Fibroblast of skin of abdomen (primary cell): ENCODE measurements around the gene MAX. TPM values are rescaled to one million over a fixed set of nuclear protein-coding genes. Genes with fewer than 3 reads are reported as not detected.

Source experiments
- DNase-seq: peaks from one replicate; pipeline ENCODE4 v3.0.0-alpha.2; 2013
- polyA plus RNA-seq, 2 experiments: library from polyadenylated mRNA; unstranded; fragments of 120-200 nt; gene quantifications; one replicate each; pipeline ENCODE4 v1.2.1, GENCODE V29; 2013; ENCODE audit not compliant: insufficient read length in 2 of 2

The MAX gene, protein sequence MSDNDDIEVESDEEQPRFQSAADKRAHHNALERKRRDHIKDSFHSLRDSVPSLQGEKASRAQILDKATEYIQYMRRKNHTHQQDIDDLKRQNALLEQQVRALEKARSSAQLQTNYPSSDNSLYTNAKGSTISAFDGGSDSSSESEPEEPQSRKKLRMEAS
- 48.4 TPM for polyA plus RNA-seq (2013, experiment 1 of 2; ENCODE audit: insufficient read length)
- polyA plus RNA-seq (2013, experiment 2 of 2; ENCODE audit: insufficient read length): 49.0 TPM

DNA sequence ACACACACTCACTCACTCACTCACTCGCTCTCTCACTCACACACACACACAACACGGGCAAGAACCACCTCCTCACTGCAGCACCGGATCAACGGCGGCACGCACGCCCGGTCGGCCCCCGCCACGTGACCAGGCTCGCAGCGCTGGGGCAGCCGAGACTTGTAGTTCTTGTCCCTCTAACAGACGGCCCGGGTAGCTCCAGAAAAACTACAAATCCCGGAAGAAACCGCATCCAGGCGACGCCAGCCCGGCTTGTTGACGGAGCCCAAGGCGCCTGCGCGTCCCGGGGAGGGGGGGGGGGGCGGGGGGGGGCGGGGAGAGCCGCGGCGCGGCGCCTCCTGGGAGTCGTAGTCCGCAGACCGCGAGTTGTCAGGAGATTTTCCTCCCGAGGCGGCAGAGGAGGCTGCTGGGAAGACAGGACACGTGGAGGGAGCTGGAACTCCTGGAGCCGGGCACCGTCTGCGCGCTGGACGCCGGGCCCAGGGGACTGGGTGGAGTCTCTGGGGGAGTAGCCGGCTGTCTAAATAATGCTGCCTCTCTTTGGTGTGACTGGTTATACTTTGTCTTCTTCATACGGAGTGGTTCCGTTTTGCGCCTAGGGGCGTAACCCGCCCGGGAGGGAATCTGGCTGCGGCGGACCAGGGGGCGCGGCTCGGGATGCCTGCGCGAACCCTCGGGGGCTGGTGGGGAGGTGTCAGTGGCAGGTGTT, at the start of gene MAX:
MAX (minus strand) TSS at position 77 of the 709 bp plus-strand sequence. CDS start 178 bp downstream, outside the sequence.
- DNase-seq: peak; percentile 99

DNA sequence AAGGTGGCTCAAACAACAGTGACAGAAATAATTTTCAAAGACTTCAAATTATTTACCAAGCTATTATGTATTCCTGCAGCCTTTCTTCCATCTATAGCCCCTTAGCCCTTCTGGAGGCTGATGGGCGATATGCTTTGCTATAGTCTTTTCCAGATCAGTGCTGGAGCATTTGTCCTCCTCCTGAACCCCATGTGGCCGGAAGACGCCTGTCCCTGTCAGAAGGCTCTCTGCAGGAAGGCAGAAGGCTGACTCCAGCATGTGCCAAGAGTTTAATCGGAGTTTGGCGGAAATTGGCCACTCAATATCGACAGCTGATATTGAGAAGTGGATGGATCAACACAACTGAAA, 49.3 kb upstream of the MAX start:
- no peak for DNase-seq

DNA sequence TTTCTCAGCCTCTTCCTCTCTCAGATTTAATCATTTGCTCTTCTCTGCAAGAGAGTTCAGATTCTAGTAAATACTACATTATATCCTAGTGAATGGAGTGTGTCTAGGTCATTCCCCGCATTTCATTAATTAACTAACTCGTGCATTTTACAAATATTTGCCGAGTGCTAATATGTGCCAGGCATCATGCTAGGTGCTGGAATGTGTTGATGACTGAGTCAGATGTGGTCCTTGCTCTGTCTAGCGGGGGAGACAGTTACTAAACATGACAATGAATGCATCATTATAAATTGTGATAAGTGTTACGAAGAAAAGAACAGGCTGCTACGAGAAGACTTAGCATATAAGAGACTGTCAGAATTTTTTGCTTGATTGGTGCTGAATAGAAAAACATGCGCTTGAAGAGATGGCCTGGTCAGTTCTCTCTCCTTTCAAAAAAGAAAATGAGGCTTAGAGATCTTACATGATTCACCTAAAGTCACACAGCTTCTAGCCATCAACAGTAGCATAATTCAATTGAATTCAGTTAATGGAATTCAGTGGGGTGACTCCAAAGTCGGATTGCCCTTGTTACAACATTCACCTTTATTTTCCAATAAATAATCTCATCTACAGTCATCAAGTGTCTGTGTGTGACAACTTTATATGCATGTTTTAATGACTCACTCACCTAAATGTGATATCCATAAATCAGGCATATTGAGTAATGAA, 48.7 kb upstream of the MAX start:
- peak; percentile 15 for DNase-seq

DNA sequence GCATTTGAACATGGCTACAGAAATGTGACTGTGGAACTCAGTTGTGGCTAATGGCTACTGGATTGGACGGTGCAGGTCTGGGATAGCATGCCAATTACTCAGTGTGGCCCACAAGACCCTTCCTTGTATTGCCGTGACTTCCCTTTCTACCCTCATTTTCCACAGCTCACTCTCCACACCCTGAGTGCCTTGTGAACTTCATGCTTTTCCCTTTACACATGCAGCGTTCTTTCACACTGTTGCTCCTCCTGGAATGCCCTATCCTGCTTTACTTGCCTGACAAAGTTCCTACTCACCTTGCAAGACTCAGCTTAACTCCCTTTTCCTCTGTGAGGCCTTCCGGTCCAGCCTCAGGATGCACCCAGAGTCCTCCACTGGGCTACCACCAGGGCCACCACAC, 46.8 kb upstream of the MAX start:
- DNase-seq: no peak

DNA sequence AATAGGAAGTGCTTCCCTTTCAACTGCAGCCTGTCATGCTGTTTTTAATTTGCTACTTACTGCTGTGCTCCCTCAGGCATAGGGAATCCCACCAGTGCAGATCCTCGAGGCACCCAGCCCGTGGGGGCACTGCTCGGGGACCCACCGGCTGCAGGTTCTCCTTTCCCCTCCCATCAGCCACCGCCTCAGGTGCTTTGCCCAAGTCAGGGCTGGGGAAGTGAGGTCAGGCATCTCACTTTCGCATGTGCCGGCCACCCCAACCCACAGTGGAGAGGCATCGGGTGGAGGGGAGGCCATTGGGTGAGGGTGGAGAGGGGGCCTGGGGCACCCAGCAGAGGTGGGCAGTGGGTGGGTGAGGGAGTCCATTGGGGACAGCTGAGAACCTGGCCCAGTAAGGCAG, 41.9 kb upstream of the MAX start:
- DNase-seq: no peak

DNA sequence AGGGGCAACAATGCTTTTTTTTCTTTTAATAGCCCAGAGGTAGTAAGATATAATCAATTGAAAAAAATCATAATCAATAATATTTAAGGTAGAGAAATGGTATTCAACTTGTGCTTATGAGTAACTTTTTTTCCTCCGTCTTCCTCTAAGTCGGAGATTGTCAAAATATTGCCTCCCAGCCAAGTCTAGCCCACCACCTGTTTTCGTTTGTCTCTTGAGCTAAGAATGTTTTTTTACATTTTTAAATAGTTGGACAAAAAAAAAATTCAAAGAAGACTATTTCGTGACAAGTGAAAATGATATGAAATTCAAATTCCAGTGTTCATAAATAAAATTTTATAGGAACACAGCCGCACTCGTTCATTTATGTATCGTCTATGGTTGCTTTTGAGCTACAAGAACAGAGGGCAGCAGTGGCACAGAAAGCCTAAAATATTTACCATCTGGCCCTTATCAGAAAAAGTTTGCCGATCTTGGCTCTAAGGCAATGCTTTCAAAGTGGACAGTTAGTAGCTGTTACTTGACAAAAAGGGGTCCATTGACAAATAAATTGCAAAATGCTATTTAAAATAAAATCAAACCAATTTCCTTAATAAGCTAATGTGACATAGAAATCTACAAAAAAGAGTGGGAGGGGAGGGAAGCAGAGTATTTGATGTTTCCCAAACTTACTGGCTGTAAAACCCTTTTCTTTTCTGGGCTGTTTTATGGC, 40.8 kb upstream of the MAX start:
- DNase-seq: no peak

DNA sequence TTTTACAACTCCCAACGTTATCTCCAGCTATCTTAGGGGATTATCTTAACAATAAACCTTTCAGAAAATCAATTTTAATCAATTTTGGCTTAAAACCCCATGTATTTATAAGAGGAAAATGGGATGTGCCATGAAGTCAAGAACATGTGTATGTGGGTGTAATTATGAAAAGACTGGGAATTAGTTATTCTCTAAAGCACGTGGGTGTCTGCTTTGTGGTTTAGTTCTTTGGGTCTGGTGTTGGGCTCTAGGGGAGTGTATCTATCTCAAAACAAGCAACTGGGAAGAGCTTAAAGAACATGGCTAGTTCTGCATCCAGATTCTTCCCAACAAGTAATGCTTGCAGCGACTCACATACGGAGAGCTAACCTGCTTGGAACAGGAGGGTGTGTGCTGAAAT, 40.1 kb upstream of the MAX start:
- DNase-seq: no peak

DNA sequence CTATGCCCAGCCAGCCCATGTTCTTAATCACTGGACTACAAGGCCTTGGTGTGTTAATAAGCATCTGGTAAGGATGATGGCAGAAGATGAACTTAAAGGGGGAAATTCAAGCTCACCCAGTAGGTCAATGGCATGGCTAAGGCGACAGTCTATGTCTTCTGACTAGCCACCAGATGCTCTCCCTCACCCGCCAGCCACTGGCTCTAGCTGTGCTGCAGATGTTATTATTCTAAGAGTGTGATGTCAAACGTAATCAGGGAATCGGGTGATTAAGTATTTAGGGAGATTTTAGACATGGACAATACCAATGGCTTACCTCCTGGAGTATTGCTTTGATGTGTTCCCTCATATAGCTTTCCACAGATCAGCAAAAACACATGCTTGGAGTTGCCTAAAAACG, 39.2 kb upstream of the MAX start:
- no peak for DNase-seq

DNA sequence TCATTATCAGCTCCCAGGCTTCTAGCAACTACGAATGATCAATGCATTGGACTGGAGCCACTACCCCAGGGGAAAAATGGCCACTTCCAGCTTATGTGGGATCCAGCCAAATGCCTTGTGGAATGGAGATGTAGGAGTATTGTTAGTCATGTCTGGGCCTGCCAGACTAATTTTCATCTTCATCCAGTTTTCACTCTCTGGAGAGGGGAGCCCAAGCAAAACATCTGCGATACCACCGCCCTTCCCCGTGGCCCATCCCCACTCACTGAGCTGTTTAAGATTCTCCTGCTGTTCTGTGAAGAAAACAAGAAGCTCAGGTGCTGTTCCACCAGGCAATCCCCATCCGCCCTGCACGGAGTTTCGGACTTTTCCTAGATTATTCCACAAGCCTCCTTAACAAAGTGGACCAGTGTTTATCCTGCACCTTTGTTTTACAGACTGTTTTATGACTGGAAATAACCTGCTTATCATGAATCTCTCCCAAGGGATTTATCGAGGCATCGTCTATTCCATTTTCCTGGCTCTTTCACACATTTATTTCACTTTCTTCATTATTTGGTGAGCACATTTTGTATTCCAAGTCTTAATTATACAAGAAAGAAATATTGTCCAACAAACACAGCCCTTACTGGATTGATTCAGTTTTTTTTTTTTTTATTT, 35.5 kb upstream of the MAX start:
- no peak for DNase-seq

DNA sequence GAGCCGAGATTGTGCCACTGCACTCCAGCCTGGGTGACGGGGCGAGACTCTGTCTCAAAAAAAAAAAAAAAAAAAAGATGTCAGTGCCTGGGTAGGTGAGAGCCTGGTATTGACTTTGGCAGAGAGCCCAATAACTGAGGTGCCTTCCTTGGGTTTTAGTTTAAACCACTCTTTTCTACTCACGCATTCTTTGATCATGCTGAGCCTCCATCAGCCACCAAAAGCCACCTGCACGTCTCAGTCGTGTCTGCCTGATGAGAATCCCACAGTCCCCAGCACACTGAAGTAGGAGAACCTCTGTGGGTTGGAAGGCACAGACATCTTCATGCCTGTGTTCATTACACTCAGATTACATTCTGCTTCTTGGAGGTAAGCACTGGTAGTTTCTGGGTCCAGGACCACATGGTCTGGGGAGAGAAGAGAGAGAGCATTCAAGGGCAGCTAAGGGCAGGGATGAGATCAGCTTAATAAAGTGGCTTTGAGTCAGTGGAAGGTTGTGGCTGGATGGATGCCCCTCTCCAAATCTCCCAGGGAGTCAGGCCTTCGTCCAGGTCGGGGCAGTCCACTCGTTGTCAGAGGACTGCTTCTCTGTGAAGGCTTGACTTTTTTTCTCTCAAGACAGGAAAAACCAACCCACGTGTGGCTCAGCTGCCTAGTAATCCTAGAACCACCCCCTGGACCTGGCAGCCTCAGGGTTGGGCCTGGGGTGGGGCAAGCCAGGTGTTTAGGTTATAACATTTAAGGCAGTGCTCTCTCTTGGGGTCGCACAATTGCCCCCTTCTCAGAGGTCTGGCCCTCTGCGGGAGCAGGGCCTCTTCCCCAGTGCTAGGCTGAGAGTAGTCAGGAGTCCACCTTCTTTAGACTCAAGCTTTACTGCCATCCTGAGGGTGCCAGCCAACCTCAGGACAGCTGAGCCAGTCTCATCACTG, 32.6 kb upstream of the MAX start:
- no peak for DNase-seq

DNA sequence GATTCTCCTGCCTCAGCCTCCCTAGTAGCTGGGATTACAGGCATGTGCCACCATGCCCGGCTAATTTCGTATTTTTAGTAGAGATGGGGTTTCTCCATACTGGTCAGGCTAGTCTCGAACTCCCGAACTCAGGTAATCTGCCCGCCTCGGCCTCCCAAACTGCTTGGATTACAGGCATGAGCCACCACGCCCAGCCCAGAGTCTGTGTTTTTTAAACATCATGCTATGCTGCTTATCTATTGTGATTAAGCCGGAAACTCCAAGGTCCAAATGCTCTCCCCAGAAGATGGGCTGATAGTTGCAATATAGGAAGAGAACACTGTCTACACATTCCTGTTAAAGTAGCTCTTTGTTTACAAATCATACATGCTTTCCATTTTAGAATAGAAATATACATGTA, 30.5 kb upstream of the MAX start:
- no peak for DNase-seq

DNA sequence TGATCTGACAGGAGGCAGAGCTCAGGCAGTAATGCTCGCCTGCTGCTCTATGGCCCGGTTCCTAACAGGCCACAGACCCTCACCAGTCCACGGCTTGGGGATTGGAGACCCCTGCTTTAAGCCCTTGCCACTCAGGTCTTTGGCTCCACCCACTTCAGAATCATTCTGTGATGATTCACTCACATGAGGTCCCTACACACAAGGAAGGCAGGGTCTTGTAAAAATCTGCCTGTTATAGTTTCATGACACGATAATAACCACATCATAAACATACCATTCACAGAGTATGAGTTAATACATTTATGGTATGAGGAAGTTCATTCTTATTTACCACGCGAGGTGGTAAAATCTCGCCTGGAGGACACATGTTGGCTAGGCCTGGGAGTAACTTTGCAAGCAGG, 29.0 kb upstream of the MAX start:
- peak; percentile 87 for DNase-seq

DNA sequence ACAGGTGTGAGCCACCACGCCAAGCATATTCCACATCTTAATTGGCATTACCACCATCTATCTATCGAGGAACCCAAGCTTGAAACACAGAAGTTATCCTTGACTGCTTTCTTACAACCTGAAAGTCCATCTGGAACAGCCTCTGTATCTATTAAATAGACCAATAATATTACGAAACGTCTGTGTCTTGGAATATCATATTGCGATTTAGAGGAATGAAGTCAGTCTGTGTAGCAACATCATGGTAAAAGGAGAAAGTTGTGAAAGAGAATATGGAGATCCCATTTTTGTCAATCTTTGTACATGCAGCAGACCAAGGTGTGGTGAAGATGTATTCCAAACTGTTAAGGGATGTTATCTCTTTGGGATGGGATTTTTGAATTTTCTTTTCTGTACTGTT, 25.8 kb upstream of the MAX start:
- DNase-seq: no peak

DNA sequence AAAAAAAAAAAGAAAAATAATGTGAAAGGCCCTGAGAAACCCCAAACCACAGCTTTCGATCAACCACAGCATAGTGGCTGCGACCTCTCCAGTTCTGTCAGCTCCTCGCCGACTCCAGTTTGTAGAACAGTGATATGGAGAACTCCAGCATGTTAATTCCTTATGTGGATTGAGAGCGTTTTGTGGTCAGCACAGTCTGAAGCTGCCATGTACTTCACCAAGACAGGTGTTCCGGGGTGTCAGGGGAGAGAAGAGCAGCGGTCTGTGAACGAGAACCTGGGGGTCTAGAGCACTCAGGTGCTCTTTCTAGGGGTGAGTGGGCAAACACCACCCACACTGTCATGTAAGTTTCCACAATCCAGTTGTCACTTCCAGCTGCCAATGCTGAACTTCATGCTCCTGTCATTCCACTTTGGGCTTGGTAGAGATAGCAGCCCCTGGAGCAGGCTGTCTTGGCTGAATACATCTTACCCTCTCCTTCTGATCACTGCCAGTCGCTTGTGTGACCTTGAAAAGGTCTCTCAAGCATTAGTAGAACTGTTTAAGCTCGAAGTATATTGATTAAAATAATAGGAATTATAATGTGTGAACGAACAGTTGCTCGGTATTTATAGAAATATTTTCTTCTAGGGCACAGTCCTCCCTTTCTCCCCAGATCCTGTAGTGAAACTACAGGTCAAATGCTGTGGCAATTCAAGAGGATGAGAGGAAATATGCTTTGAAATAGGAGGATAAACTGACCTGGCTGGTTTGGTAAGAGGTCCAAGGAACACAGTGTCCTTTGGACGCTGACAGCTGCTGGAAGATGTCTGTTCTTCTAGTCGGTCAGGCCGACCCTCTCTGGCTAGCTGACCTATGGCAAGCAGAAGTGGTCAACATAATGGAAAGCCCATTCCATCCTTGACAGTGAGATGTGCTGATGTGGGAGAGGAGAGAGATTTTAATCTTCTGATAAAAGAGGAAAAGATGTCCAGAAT, 15.7 kb upstream of the MAX start:
- DNase-seq: no peak

DNA sequence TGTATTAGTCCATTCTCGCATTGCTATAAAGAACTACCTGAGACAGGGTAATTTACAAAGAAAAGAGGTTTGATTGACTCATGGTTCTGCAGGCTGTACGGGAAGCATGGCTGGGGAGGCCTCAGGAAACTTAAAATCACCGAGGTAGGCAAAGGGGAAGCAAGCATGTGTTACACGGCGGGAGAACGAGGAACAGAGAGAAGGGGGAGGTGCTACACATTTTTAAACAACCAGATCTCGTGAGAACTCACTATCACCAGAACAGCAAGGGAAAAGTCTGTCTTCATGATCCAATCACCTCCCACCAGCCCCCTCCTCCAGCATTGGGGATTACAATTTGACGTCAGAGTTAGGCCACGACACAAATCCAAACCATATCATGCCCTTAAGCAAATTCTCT, 13.3 kb upstream of the MAX start:
- DNase-seq: no peak

DNA sequence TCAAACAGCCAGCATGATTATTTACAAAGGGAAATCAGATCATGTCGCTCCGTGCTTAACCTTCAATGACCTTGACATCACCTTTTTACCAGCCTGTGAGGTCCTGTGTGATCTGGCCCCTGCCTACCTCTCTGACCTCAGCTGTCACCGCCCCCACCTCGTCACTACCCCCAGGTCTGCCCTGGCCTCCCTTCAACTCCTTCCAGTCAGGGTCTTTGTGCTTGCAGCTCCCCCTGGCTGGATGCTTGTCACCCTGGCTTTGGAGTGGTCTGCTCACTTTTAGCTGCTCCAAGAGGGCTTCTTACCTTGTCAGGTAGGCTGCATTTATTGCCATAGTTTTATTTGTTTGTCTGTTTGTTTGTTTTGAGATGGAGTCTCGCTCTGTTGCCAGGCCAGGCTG, 8.2 kb upstream of the MAX start:
- DNase-seq: no peak

DNA sequence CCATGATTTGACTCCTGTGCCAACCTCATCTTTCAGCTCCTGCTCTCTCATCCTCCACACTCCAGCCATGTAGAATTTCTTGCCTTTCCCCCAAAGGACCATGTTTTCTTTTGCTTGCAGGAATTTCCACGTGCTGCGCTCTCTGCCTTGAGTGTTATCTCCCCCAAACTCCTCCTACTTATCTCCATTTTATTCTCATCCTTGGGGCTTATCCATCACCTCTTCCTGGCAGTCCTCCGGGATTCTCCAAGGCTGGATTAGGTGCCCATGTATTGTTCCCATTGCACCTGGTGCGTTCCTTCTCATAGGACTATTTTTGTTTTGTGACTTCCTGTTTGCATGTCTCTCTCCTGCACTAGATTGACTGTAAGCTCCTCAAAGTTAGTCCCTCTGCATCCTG, 7.0 kb upstream of the MAX start:
- no peak for DNase-seq

DNA sequence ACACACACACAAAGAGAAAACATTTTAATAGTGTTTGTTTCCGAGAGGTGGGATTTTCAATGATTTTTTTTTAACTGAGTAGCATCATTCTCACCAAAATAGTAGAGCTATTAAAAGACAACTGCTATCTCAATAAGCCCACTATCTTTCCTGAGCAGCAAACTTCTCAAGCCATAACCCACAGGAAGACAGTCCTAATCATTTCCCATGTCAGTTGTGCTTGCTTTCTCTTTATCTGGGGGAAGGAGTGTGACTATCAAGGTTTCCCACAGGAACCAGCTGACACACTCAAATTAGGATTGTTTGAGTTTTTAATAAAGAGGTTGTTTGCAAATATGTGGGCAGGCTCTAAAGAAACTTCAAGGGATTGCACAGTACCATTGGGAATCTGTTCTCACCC, 4.9 kb upstream of the MAX start:
- DNase-seq: no peak

DNA sequence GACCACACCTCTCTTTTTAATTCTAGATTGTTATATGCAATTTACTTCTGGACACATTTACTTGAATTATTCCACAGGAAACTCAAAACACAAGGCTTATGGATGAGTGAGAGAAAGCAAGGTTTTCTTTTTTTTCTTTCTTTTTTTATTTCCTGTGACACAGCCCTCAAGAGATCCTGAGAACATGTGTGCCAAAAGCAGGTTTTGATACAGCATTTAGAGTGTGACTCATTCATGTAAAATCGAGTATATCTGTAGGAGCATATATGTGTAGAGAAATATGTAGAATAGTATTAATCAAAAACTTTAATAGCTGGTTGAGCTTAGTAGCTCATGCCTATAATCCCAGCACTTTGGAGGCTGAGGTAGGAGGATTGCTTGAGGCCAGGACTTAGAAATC, 4.4 kb upstream of the MAX start:
- DNase-seq: no peak

DNA sequence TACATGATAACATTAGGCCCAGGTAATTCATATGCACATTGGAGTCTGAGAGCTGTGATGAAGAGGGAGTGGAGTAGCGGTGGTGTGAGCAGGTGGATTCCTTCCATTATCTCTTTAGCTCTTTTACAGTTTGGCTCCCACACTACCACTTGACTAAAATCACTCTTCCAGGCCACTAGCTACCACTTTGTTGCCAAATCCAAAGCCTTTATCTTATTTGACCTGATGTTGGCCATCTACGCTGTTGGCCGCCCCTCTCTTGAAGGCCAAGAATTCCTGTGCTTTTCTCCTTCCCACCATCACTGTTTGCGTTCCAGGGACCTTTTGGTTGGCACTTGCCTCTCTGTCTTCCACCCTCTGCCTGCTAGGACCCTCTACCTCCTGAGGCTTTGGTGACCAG, 4.0 kb upstream of the MAX start:
- no peak for DNase-seq

DNA sequence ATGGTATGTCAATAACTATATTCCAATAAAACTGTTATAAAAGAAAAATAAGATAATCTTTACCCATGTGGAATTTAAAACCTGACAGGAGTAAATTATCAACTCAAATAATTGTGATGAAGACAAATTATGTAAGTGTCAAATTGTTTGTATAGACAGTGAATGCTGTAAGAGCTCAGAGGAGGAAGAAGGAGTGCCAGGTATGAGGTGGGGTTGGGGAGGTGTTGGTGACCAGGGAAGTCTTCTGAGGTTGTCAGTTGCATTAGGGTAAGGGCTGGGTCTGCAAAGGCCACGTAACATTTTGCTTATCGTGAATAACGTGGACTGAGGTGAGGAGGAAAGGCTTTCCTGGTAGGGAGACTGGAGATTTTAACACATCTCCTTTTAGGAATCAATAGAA, 2.5 kb upstream of the MAX start:
- DNase-seq: no peak
